VCaP (cell line): ENCODE results near the gene ACSS3.
"Not testable (repeated sequence)": the region's sequence is repeated elsewhere in the genome, so short reads cannot be mapped to it uniquely, and the experiment has no call there.

Source experiments
- H3K27ac ChIP-seq: fragments of 450-650 bp; 2 replicates; pipeline ENCODE4 v1.5.1; 2017
- CTCF ChIP-seq: fragments of 450-650 bp; conservative IDR thresholded peaks from 2 replicates; pipeline ENCODE4 v1.5.1; 2017; ENCODE audit warnings: mild to moderate bottlenecking, moderate library complexity

ACSS3 gene

GRCh38 chr12:81105687-81106086 lies 27.8 kb downstream of the ACSS3 start:
- TF ChIP-seq CTCF = no peak

GRCh38 chr12:81114226-81114625 lies 36.3 kb downstream of the ACSS3 start:
- H3K27ac ChIP-seq = peak overlapping the region; percentile 8; the same call in 1 of the 2 replicates
- no peak for TF ChIP-seq CTCF

More at GRCh38 chr12:81105687-81106086, 27.8 kb downstream of the ACSS3 start:
- H3K27ac ChIP-seq = no peak overlapping the region

GRCh38 chr12:81119069-81119468 lies 41.2 kb downstream of the ACSS3 start:
- H3K27ac ChIP-seq = not testable (repeated sequence)

GRCh38 chr12:81120961-81121360 lies 43.1 kb downstream of the ACSS3 start:
- no peak for TF ChIP-seq CTCF
- H3K27ac ChIP-seq = no peak overlapping the region

GRCh38 chr12:81123611-81124010 lies 45.7 kb downstream of the ACSS3 start:
- no peak overlapping the region for H3K27ac ChIP-seq
- TF ChIP-seq CTCF = no peak

- H3K27ac ChIP-seq = no peak overlapping the region
- TF ChIP-seq CTCF = no peak
Observed at GRCh38 chr12:81125691-81126090, 47.8 kb downstream of the ACSS3 start.

- H3K27ac ChIP-seq = no peak overlapping the region
Observed at GRCh38 chr12:81128930-81129554, 51.2 kb downstream of the ACSS3 start.

More at GRCh38 chr12:81128930-81129554, 51.2 kb downstream of the ACSS3 start:
- TF ChIP-seq CTCF = peak; percentile 97
